Fibroblast of peridontal ligament (primary cell): ENCODE measurements around the gene NFASC.

Experiments
- DNase-seq: peaks from one replicate; pipeline ENCODE4 v3.0.0-alpha.2; 2010; ENCODE audit errors: extremely low read depth

Gene NFASC

GRCh38 chr1:204858363-204858821, 12.3 kb upstream of the NFASC start:
- DNase-seq, result no peak

GRCh38 chr1:204859861-204860267, 10.8 kb upstream of the NFASC start:
- DNase-seq, result no peak

- DNase-seq, result no peak
These were observed 7.6 kb upstream of the NFASC start for GRCh38 chr1:204863024-204863423.

- no peak for DNase-seq
These were observed 6.9 kb upstream of the NFASC start for GRCh38 chr1:204863730-204864129.

GRCh38 chr1:204866051-204866596, 4.5 kb upstream of the NFASC start:
- no peak for DNase-seq

- DNase-seq, result no peak
These were observed 3.5 kb upstream of the NFASC start for GRCh38 chr1:204867203-204867602.

- no peak for DNase-seq
These were observed 2.9 kb upstream of the NFASC start for GRCh38 chr1:204867666-204868339.

GRCh38 chr1:204868340-204868700, 2.3 kb upstream of the NFASC start:
- DNase-seq, result no peak

- no peak for DNase-seq
These were observed 1.6 kb upstream of the NFASC start for GRCh38 chr1:204869097-204869496.

- DNase-seq, result no peak
These were observed 859 bp downstream of the NFASC start for GRCh38 chr1:204871405-204872037.

GRCh38 chr1:204872262-204872881, 1.7 kb downstream of the NFASC start:
- DNase-seq, result peak; percentile 66

- no peak for DNase-seq
These were observed 2.5 kb downstream of the NFASC start for GRCh38 chr1:204873176-204873575.

- no peak for DNase-seq
These were observed 3.1 kb downstream of the NFASC start for GRCh38 chr1:204873714-204874113.

GRCh38 chr1:204874274-204874673, 3.6 kb downstream of the NFASC start:
- no peak for DNase-seq

- DNase-seq, result no peak
These were observed 4.6 kb downstream of the NFASC start for GRCh38 chr1:204875255-204875654.

- DNase-seq, result no peak
These were observed 8.1 kb downstream of the NFASC start for GRCh38 chr1:204878621-204879234.

- peak; percentile 37 for DNase-seq
These were observed 8.7 kb downstream of the NFASC start for GRCh38 chr1:204879351-204879750.

GRCh38 chr1:204880906-204881305, 10.2 kb downstream of the NFASC start:
- no peak for DNase-seq

GRCh38 chr1:204882479-204882878, 11.8 kb downstream of the NFASC start:
- no peak for DNase-seq

GRCh38 chr1:204883405-204883804, 12.7 kb downstream of the NFASC start:
- no peak for DNase-seq

- DNase-seq, result peak; percentile 89
These were observed 14.6 kb downstream of the NFASC start for GRCh38 chr1:204885288-204885711.

GRCh38 chr1:204885790-204886189, 15.1 kb downstream of the NFASC start:
- peak; percentile 92 for DNase-seq
